Muscle layer of colon (tissue), 2 donors: ENCODE results near the gene NAGS.
"Not testable (repeated sequence)": the region's sequence is repeated elsewhere in the genome, so short reads cannot be mapped to it uniquely, and the experiment has no call there.

ENCODE experiments used
- H3K27ac ChIP-seq: one replicate; pipeline ENCODE4 v1.7.0; 2013; ENCODE audit warnings: low read depth, mild to moderate bottlenecking, low read length, moderate library complexity
- H3K27me3 ChIP-seq, 2 donors: one replicate each; pipeline ENCODE4 v1.7.0; 2013; ENCODE audit warnings: low read length in 2 of 2, mild to moderate bottlenecking in 2 of 2; ENCODE audit not compliant: insufficient read depth in 2 of 2, control insufficient read depth in 1 of 2
- H3K36me3 ChIP-seq: one replicate; pipeline ENCODE4 v1.7.0; 2013; ENCODE audit warnings: mild to moderate bottlenecking, low read length; ENCODE audit not compliant: insufficient read depth
- H3K4me1 ChIP-seq: one replicate; pipeline ENCODE4 v1.7.0; 2013; ENCODE audit warnings: mild to moderate bottlenecking, low read length; ENCODE audit not compliant: insufficient read depth
- H3K4me3 ChIP-seq, 2 donors: one replicate each; pipeline ENCODE4 v1.7.0; 2013; ENCODE audit warnings: low read length in 2 of 2, low read depth in 1 of 2, mild to moderate bottlenecking in 1 of 2, moderate library complexity in 1 of 2
- H3K9ac ChIP-seq: one replicate; pipeline ENCODE4 v1.7.0; 2013; ENCODE audit warnings: low read length
- H3K9me3 ChIP-seq: one replicate; pipeline ENCODE4 v1.7.0; 2013; ENCODE audit warnings: mild to moderate bottlenecking, low read length
- donor health status: abdominal sarcoma.
- donor health status: Adenocarcinoma of cecum.

NAGS gene

GRCh38 chr17:43986225-43986981 is 18.0 kb upstream of the NAGS start:
- no peaks in the 10 kb centered on the region for H3K36me3 ChIP-seq
- no peak overlapping the region for H3K27ac ChIP-seq
- peaks cover 14 to 34% of the 10 kb centered on the region in 2 donors for H3K27me3 ChIP-seq
- no peak overlapping the region for H3K9ac ChIP-seq
- H3K4me1 ChIP-seq: peaks cover 5% of the 10 kb centered on the region
- no peak overlapping the region for H3K4me3 ChIP-seq
- no peaks in the 10 kb centered on the region for H3K9me3 ChIP-seq

GRCh38 chr17:43987131-43988021 is 17.0 kb upstream of the NAGS start:
- Histone ChIP-seq H3K4me1 (peaks cover 5% of the 10 kb centered on the region), H3K9ac (no peak overlapping the region), H3K27me3 (peaks cover 7 to 28% of the 10 kb centered on the region in 2 donors), H3K36me3 (no peaks in the 10 kb centered on the region), H3K9me3 (no peaks in the 10 kb centered on the region), H3K4me3 (no peak overlapping the region), H3K27ac (no peak overlapping the region)

- H3K27me3 ChIP-seq: peaks cover 3 to 19% of the 10 kb centered on the region in 2 donors
- no peaks in the 10 kb centered on the region for H3K9me3 ChIP-seq
- no peaks in the 10 kb centered on the region for H3K36me3 ChIP-seq
- H3K4me1 ChIP-seq: peaks cover 4% of the 10 kb centered on the region
- no peak overlapping the region for H3K9ac ChIP-seq
- H3K27ac ChIP-seq: no peak overlapping the region
- no peak overlapping the region for H3K4me3 ChIP-seq
These were observed 16.1 kb upstream of the NAGS start for GRCh38 chr17:43988301-43988700.

GRCh38 chr17:43992641-43993040 is 11.8 kb upstream of the NAGS start:
- Histone ChIP-seq H3K27me3 (peaks cover 0 to 24% of the 10 kb centered on the region in 2 donors), H3K9ac (no peak overlapping the region), H3K4me3 (no peak overlapping the region), H3K36me3 (no peaks in the 10 kb centered on the region), H3K27ac (no peak overlapping the region), H3K9me3 (no peaks in the 10 kb centered on the region), H3K4me1 (peaks cover 6% of the 10 kb centered on the region)

GRCh38 chr17:43994272-43995149 is 9.9 kb upstream of the NAGS start:
- Histone ChIP-seq H3K27ac (no peak overlapping the region), H3K9ac (no peak overlapping the region), H3K4me3 (peak overlapping the region in 1 of 2 donors; percentile 20)

GRCh38 chr17:43995150-43995471 is 9.3 kb upstream of the NAGS start:
- H3K27ac ChIP-seq: no peak overlapping the region
- peaks cover 0 to 24% of the 10 kb centered on the region in 2 donors for H3K27me3 ChIP-seq
- H3K36me3 ChIP-seq: no peaks in the 10 kb centered on the region
- H3K9me3 ChIP-seq: no peaks in the 10 kb centered on the region
- no peak overlapping the region for H3K9ac ChIP-seq
- peak overlapping the region in 1 of 2 donors; percentile 20 for H3K4me3 ChIP-seq
- H3K4me1 ChIP-seq: peaks cover 6% of the 10 kb centered on the region

More at GRCh38 chr17:43994272-43995149, 9.9 kb upstream of the NAGS start:
- Histone ChIP-seq H3K9me3 (no peaks in the 10 kb centered on the region), H3K4me1 (peaks cover 6% of the 10 kb centered on the region), H3K27me3 (peaks cover 0 to 24% of the 10 kb centered on the region in 2 donors), H3K36me3 (no peaks in the 10 kb centered on the region)

- not testable (repeated sequence) for H3K27ac ChIP-seq, H3K36me3 ChIP-seq, H3K9me3 ChIP-seq, H3K9ac ChIP-seq, H3K4me1 ChIP-seq, H3K4me3 ChIP-seq
- H3K27me3 ChIP-seq: peaks cover 0 to 24% of the 10 kb centered on the region in 2 donors
These were observed 7.2 kb upstream of the NAGS start for GRCh38 chr17:43997180-43997579.

- Histone ChIP-seq H3K9me3 (no peaks in the 10 kb centered on the region), H3K9ac (no peak overlapping the region), H3K4me3 (no peak overlapping the region), H3K27ac (no peak overlapping the region), H3K27me3 (peaks cover 0 to 25% of the 10 kb centered on the region in 2 donors), H3K4me1 (peaks cover 6% of the 10 kb centered on the region), H3K36me3 (no peaks in the 10 kb centered on the region)
These were observed 5.9 kb upstream of the NAGS start for GRCh38 chr17:43998552-43998951.

GRCh38 chr17:43999024-43999423 is 5.4 kb upstream of the NAGS start:
- Histone ChIP-seq H3K36me3 (no peaks in the 10 kb centered on the region), H3K27ac (no peak overlapping the region), H3K27me3 (peaks cover under 1 to 27% of the 10 kb centered on the region in 2 donors), H3K4me3 (no peak overlapping the region), H3K4me1 (peaks cover 6% of the 10 kb centered on the region), H3K9me3 (no peaks in the 10 kb centered on the region), H3K9ac (no peak overlapping the region)

GRCh38 chr17:44000141-44000860 is 4.1 kb upstream of the NAGS start:
- peaks cover 5% of the 10 kb centered on the region for H3K4me1 ChIP-seq
- no peaks in the 10 kb centered on the region for H3K36me3 ChIP-seq
- H3K27ac ChIP-seq: no peak overlapping the region
- no peaks in the 10 kb centered on the region for H3K9me3 ChIP-seq
- no peak overlapping the region for H3K4me3 ChIP-seq
- H3K9ac ChIP-seq: no peak overlapping the region
- H3K27me3 ChIP-seq: peaks cover 9 to 27% of the 10 kb centered on the region in 2 donors
